Right lobe of liver (tissue), 6 donors: ENCODE results near the gene TBC1D20. TPM values are rescaled to one million over a fixed set of nuclear protein-coding genes. Genes with fewer than 3 reads are reported as not detected.

Experiments
- ATAC-seq, 4 donors: fragments of 200-7000 bp; cut with Tn5 transposase; one replicate each; pipeline ENCODE4 v1.9.1; 2020; ENCODE audit warnings: mild to moderate bottlenecking in 4 of 4, moderate library complexity in 4 of 4
- DNase-seq, 3 donors: peaks; one replicate each; pipeline ENCODE4 v3.0.0-alpha.2; 2020
- H3K27ac ChIP-seq, 3 donors: fragments of 200-600 bp; one replicate each; pipeline ENCODE4 v1.8.0; 2022
- H3K27me3 ChIP-seq, 2 donors: fragments of 200-600 bp; one replicate each; pipeline ENCODE4 v1.8.0; 2022
- H3K36me3 ChIP-seq, 4 donors: fragments of 200-600 bp; sonication (generic) in 1 of 4; one replicate each; pipeline versions ENCODE4 v1.5.1 to v1.8.0; 2017 to 2022; ENCODE audit warnings: control low read depth in 1 of 4
- H3K4me1 ChIP-seq, 4 donors: fragments of 200-600 bp; sonication (generic) in 1 of 4; one replicate each; pipeline versions ENCODE4 v1.5.1 to v1.8.0; 2017 to 2022; ENCODE audit warnings: control low read depth in 1 of 4
- H3K4me3 ChIP-seq, 3 donors: fragments of 200-600 bp; one replicate each; pipeline ENCODE4 v1.8.0; 2022
- H3K9me3 ChIP-seq, 4 donors: fragments of 200-600 bp; sonication (generic) in 1 of 4; one replicate each; pipeline versions ENCODE4 v1.5.1 to v1.8.0; 2017 to 2022; ENCODE audit warnings: control low read depth in 1 of 4
- CTCF ChIP-seq, 4 donors: fragments of 200-600 bp in 3 of 4; fragments of 450-650 bp in 1 of 4; IDR thresholded peaks; one replicate each; pipeline versions ENCODE4 v1.5.1 to v1.8.0; 2016 to 2022; ENCODE audit warnings: antibody characterized with exemption in 4 of 4, mild to moderate bottlenecking in 2 of 4
- POLR2A ChIP-seq: fragments of 450-650 bp; IDR thresholded peaks from one replicate; pipeline ENCODE4 v1.6.1; 2017; ENCODE audit warnings: antibody characterized with exemption, mild to moderate bottlenecking
- WGBS: methylation state at CpG from one replicate; pipeline ENCODE4 v1.1.6; 2018; ENCODE audit warnings: low coverage, low lambda C conversion rate; ENCODE audit not compliant: insufficient coverage; ENCODE audit errors: missing lambda C conversion rate; 5-methylcytosine and 5-hydroxymethylcytosine counted together
- intact Hi-C, 2 donors: fragments of 100-400 bp; cut with DNase I; formaldehyde crosslinking; loops; one replicate each; pipeline versions ENCODE4 v1.11.2 to v1.14.1; 2022
- total RNA-seq, 6 experiments: library from RNA; depleted of rRNA in 2 of 6; stranded (reverse); fragments of >200 nt in 2 of 6; fragmentation: NEBNext Ultra II Directional in 3 of 6; extraction: Animal tissue kit (Norgen Biotek cat#: 25700) in 3 of 6; gene quantifications; one replicate each; pipeline versions ENCODE4 v1.1.0 to v1.2.4, GENCODE V29; 2016 to 2023
- donor health status: DM: no; HTN: yes; CAD: no.
- donor health status: DM: no; HTN: no; CAD: no.
- donor health status: DM: no; HTN: no; CAD: no.
- donor health status: DM: no; HTN: yes; CAD: no.
- donor health status: DM: no; HTN: yes; CAD: no.

The TBC1D20 gene
- total RNA-seq, 6 experiments from 2014 or later = 10.8 to 21.4 (median 13.9) TPM

- no peaks in the 10 kb centered on the region for H3K27me3 ChIP-seq
- 6% methylated on average over 23 of the region's 45 CpGs for WGBS
- H3K4me3 ChIP-seq = peak overlapping the region; percentile 49 to 100 (median 98)
- TF ChIP-seq CTCF (IDR thresholded peaks at IDR 0.05) (peak in 3 of 4 donors; percentile 20 to 39 (median 25)), POLR2A (peak; percentile 89)
- H3K4me1 ChIP-seq = peaks cover 0 to 34% (median 5%) of the 10 kb centered on the region in 4 donors
- intact Hi-C loops = no loop called here
- peak overlapping the region; percentile 76 to 95 (median 79) for H3K27ac ChIP-seq
- no peaks in the 10 kb centered on the region for H3K9me3 ChIP-seq
- peaks cover 0 to 10% (median 3%) of the 10 kb centered on the region in 4 donors for H3K36me3 ChIP-seq
- DNase-seq = peak; percentile 89 to 92 (median 90)
- peak; percentile 75 to 87 (median 83) for ATAC-seq
Observed at GRCh38 chr20:407133-407952, 55.0 kb downstream of the TBC1D20 start.

GRCh38 chr20:406200-407132, 55.9 kb downstream of the TBC1D20 start:
- intact Hi-C loops = no loop called here
- peaks cover 0 to 10% (median under 1%) of the 10 kb centered on the region in 4 donors for H3K36me3 ChIP-seq
- no peaks in the 10 kb centered on the region for H3K27me3 ChIP-seq
- DNase-seq (no peak), ATAC-seq (no peak)
- H3K27ac ChIP-seq = peak overlapping the region; percentile 76 to 95 (median 79)
- H3K4me1 ChIP-seq = peaks cover 0 to 40% (median 5%) of the 10 kb centered on the region in 4 donors
- 67% methylated on average over 6 of the region's 9 CpGs for whole genome bisulfite sequencing
- TF ChIP-seq POLR2A (no peak), CTCF (IDR thresholded peaks at IDR 0.05) (no peak)
- no peaks in the 10 kb centered on the region for H3K9me3 ChIP-seq
- H3K4me3 ChIP-seq = peak overlapping the region in 2 of 3 donors; percentile 49 to 98

GRCh38 chr20:404088-404487, 58.2 kb downstream of the TBC1D20 start:
- WGBS = 97% methylated on average over 4 of the region's 4 CpGs
- intact Hi-C loops = no loop called here
- no peak overlapping the region for H3K27ac ChIP-seq

More at GRCh38 chr20:404088-404487, 58.2 kb downstream of the TBC1D20 start:
- ATAC-seq = no peak
- no peaks in the 10 kb centered on the region for H3K27me3 ChIP-seq
- no peak overlapping the region for H3K4me3 ChIP-seq
- H3K36me3 ChIP-seq = no peaks in the 10 kb centered on the region
- H3K9me3 ChIP-seq = no peaks in the 10 kb centered on the region
- peaks cover 0 to 31% (median 8%) of the 10 kb centered on the region in 4 donors for H3K4me1 ChIP-seq
- TF ChIP-seq CTCF (IDR thresholded peaks at IDR 0.05) = no peak
- no peak for TF ChIP-seq POLR2A
- no peak for DNase-seq
